OCI-LY7 (cell line): ENCODE results near the gene SLC25A21. TPM values are rescaled to one million over a fixed set of nuclear protein-coding genes. Genes with fewer than 3 reads are reported as not detected.

Source experiments
- BruUV-seq: library from RNA; stranded (reverse); fragments of 400-500 nt; replicated peaks from 2 replicates; lab custom pipeline; 2021; lab: Mats Ljungman, UMichigan
- CTCF ChIA-PET: fragments of 300-600 bp; sonication (Branson Sonifier 250); formaldehyde crosslinking; loops from one replicate; lab custom pipeline; 2022; ENCODE audit warnings: antibody characterized with exemption; ENCODE audit not compliant: unreplicated experiment; lab: Charles Lee
- POLR2A ChIA-PET: fragments of 300-600 bp; sonication (Branson Sonifier 250); formaldehyde crosslinking; loops from one replicate; lab custom pipeline; 2022; ENCODE audit warnings: antibody characterized with exemption; lab: Charles Lee
- DNase-seq: peaks from one replicate; pipeline ENCODE4 v3.0.0-alpha.2; 2015; ENCODE audit warnings: low spot score
- H2AFZ ChIP-seq: fragments of 200-600 bp; sonication (generic), shearing (Covaris generic); 2 replicates; pipeline ENCODE4 v1.6.1; 2014; ENCODE audit warnings: mild to moderate bottlenecking, antibody characterized with exemption, low read length, moderate library complexity
- H3K27ac ChIP-seq: fragments of 200-600 bp; sonication (generic); 2 replicates; pipeline ENCODE4 v1.5.1; 2014; ENCODE audit warnings: mixed run types, low read depth, mild to moderate bottlenecking, moderate library complexity, low read length, inconsistent platforms; ENCODE audit not compliant: poor library complexity, severe bottlenecking
- H3K36me3 ChIP-seq: fragments of 200-600 bp; sonication (generic); 2 replicates; pipeline ENCODE4 v1.6.1; 2014; ENCODE audit warnings: mild to moderate bottlenecking, antibody characterized with exemption, low read length, moderate library complexity, mixed read lengths; ENCODE audit not compliant: insufficient read depth
- H3K4me1 ChIP-seq: fragments of 200-600 bp; sonication (generic); 2 replicates; pipeline ENCODE4 v1.5.1; 2014; ENCODE audit warnings: mild to moderate bottlenecking, low read length; ENCODE audit not compliant: insufficient read depth, poor library complexity, severe bottlenecking
- H3K4me2 ChIP-seq: fragments of 200-600 bp; sonication (generic); 2 replicates; pipeline ENCODE4 v1.6.1; 2014; ENCODE audit warnings: mild to moderate bottlenecking, low read length
- H3K4me3 ChIP-seq: fragments of 200-600 bp; sonication (generic); 2 replicates; pipeline ENCODE4 v1.5.1; 2014; ENCODE audit warnings: mild to moderate bottlenecking, low read depth, low read length; ENCODE audit not compliant: poor library complexity, severe bottlenecking
- H3K79me2 ChIP-seq: fragments of 200-600 bp; sonication (generic); 2 replicates; pipeline ENCODE4 v1.6.1; 2016; ENCODE audit warnings: low read depth, mild to moderate bottlenecking, low read length, moderate library complexity, mixed read lengths; ENCODE audit not compliant: insufficient read depth
- H3K9me2 ChIP-seq: fragments of 200-600 bp; sonication (generic); 2 replicates; pipeline ENCODE4 v1.6.1; 2016; ENCODE audit warnings: mild to moderate bottlenecking, low read length, mixed read lengths; ENCODE audit not compliant: insufficient read depth
- H3K9me3 ChIP-seq: fragments of 200-600 bp; sonication (generic); 2 replicates; pipeline ENCODE4 v1.6.1; 2014; ENCODE audit warnings: mild to moderate bottlenecking, mixed run types, low read length, mixed read lengths
- H4K20me1 ChIP-seq: fragments of 200-600 bp; sonication (generic); 2 replicates; pipeline ENCODE4 v1.6.1; 2014; ENCODE audit warnings: mild to moderate bottlenecking, antibody characterized with exemption, low read length, moderate library complexity, mixed read lengths; ENCODE audit not compliant: insufficient read depth
- CTCF ChIP-seq: fragments of 200-600 bp; sonication (generic); conservative IDR thresholded peaks from 2 replicates; pipeline ENCODE4 v1.5.1; 2014; ENCODE audit warnings: mild to moderate bottlenecking, antibody characterized with exemption, low read length, moderate library complexity, mixed read lengths
- EZH2phosphoT487 ChIP-seq: fragments of 200-600 bp; sonication (generic); IDR thresholded peaks from 2 replicates; pipeline ENCODE4 v1.6.1; 2018; ENCODE audit warnings: low read depth, borderline replicate concordance, mild to moderate bottlenecking, mixed run types, antibody characterized with exemption, low read length, moderate library complexity, mixed read lengths
- intact Hi-C: fragments of 100-400 bp; cut with micrococcal nuclease; formaldehyde crosslinking; loops from one replicate; pipeline ENCODE4 v1.10.0; 2022; ENCODE audit not compliant: unreplicated experiment
- total RNA-seq, 2 experiments: library from RNA; depleted of rRNA in 1 of 2; stranded (reverse); fragments of >200 nt in 1 of 2; shearing (Covaris generic) in 1 of 2; gene quantifications; 2 replicates each; pipeline ENCODE4 v1.2.3, GENCODE V29; 2014 to 2022

The SLC25A21 gene
- total RNA-seq, 2 experiments from 2014 or later, result not detected

DNA sequence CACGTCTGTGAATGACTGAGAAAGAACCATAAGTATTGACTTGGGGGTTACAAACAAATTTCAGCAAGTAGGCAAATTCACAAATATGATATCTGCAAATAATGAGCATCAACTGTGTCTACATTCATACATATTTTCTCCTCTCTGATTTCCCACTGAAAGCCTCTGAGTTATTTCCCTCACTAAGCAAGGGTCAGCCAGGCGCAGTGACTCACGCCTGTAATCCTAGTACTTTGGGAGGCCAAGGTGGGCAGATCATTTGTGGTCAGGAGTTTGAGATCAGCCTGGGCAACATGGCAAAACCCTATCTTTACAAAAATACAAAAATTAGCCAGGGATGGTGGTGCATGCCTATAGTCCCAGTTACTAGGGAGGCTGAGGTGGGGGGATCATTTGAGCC, 80.8 kb downstream of the SLC25A21 start:
- Histone ChIP-seq H3K4me3 (no peak overlapping the region), H3K9me2 (no peaks in the 10 kb centered on the region), H4K20me1 (no peaks in the 10 kb centered on the region), H3K9me3 (no peaks in the 10 kb centered on the region), H3K27ac (no peak overlapping the region), H3K4me1 (no peaks in the 10 kb centered on the region), H3K36me3 (no peaks in the 10 kb centered on the region), H2AFZ (no peak overlapping the region), H3K79me2 (no peaks in the 10 kb centered on the region), H3K4me2 (no peak overlapping the region)
- ChIA-PET POLR2A (no interaction called here), CTCF (no interaction called here)
- no TSS peak for BruUV-seq
- intact Hi-C loops, result no loop called here
- TF ChIP-seq EZH2phosphoT487 (no peak), CTCF (no peak)
- DNase-seq, result no peak

DNA sequence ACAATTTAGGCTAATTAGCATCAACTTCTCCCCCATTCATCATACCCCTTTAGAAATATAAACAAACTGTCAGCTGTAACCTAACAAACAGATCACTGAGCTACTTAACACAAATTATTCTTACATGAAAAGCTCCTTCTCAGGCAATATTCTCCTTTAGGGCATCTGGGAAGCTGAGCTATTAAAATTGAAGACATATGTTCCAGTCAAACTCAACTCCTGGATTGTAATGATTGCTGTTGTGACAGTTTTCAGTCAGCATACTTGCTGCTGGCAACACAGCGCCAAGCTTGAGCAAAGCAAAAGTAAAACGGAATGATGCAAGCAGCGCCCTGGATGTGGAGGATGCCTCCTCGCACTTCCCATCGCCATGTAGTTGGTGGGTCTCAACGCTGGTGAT, 82.4 kb downstream of the SLC25A21 start:
- no peaks in the 10 kb centered on the region for H3K9me3 ChIP-seq
- H3K4me2 ChIP-seq, result no peak overlapping the region
- no peaks in the 10 kb centered on the region for H3K79me2 ChIP-seq
- TF ChIP-seq EZH2phosphoT487, result no peak
- no peak for TF ChIP-seq CTCF
- no peak overlapping the region for H3K27ac ChIP-seq
- POLR2A ChIA-PET, result no interaction called here
- H2AFZ ChIP-seq, result no peak overlapping the region
- DNase-seq, result no peak
- no peaks in the 10 kb centered on the region for H3K36me3 ChIP-seq
- CTCF ChIA-PET, result no interaction called here
- no peak overlapping the region for H3K4me3 ChIP-seq
- no TSS peak for BruUV-seq
- H4K20me1 ChIP-seq, result no peaks in the 10 kb centered on the region
- no peaks in the 10 kb centered on the region for H3K4me1 ChIP-seq
- H3K9me2 ChIP-seq, result no peaks in the 10 kb centered on the region
- intact Hi-C loops, result no loop called here

- intact Hi-C loops, result no loop called here
- Histone ChIP-seq H3K79me2 (no peaks in the 10 kb centered on the region), H4K20me1 (no peaks in the 10 kb centered on the region), H3K9me3 (no peaks in the 10 kb centered on the region), H3K4me2 (no peak overlapping the region), H3K4me3 (no peak overlapping the region), H2AFZ (no peak overlapping the region), H3K9me2 (no peaks in the 10 kb centered on the region), H3K36me3 (no peaks in the 10 kb centered on the region), H3K4me1 (no peaks in the 10 kb centered on the region), H3K27ac (no peak overlapping the region)
- no peak for TF ChIP-seq EZH2phosphoT487
- TF ChIP-seq CTCF, result no peak
- ChIA-PET POLR2A (no interaction called here), CTCF (no interaction called here)
- BruUV-seq, result no TSS peak
- DNase-seq, result no peak
These were observed 83.0 kb downstream of the SLC25A21 start for GRCh38 chr14:37089410-37089809.
